Trophoblast cell (in vitro differentiated cells and primary cell): ENCODE results near the gene PAK3.

Experiments used
- DNase-seq, 2 donors: peaks; one replicate each; pipeline ENCODE4 v3.0.0-alpha.2; 2016
- H2AFZ ChIP-seq: 2 replicates; pipeline ENCODE4 v1.6.1; 2013; ENCODE audit warnings: low read length, moderate library complexity, mild to moderate bottlenecking; ENCODE audit not compliant: insufficient read depth, poor library complexity
- H2AK5ac ChIP-seq: 2 replicates; pipeline ENCODE4 v1.6.1; 2013; ENCODE audit warnings: mild to moderate bottlenecking, low read length
- H2BK120ac ChIP-seq: 2 replicates; pipeline ENCODE4 v1.6.1; 2013; ENCODE audit warnings: low read length, mild to moderate bottlenecking, moderate library complexity; ENCODE audit not compliant: insufficient read depth, poor library complexity
- H2BK12ac ChIP-seq: 2 replicates; pipeline ENCODE4 v1.6.1; 2013; ENCODE audit warnings: mild to moderate bottlenecking, low read length, moderate library complexity
- H2BK5ac ChIP-seq: 2 replicates; pipeline ENCODE4 v1.6.1; 2013; ENCODE audit warnings: low read length, low read depth, moderate library complexity, mild to moderate bottlenecking; ENCODE audit not compliant: poor library complexity
- H3K14ac ChIP-seq: 2 replicates; pipeline ENCODE4 v1.6.1; 2013; ENCODE audit warnings: mild to moderate bottlenecking, low read length
- H3K18ac ChIP-seq: 2 replicates; pipeline ENCODE4 v1.6.1; 2013; ENCODE audit warnings: mild to moderate bottlenecking, low read length
- H3K23ac ChIP-seq: 2 replicates; pipeline ENCODE4 v1.6.1; 2013; ENCODE audit warnings: low read length
- H3K27ac ChIP-seq: 2 replicates; pipeline ENCODE4 v1.5.1; 2013; ENCODE audit warnings: low read depth, mild to moderate bottlenecking, inconsistent platforms, low read length, moderate library complexity
- H3K27me3 ChIP-seq: 2 replicates; pipeline ENCODE4 v1.6.1; 2013; ENCODE audit warnings: inconsistent platforms, mild to moderate bottlenecking, low read length, moderate library complexity; ENCODE audit not compliant: insufficient read depth
- H3K36me3 ChIP-seq, 2 experiments: 1 replicate in 1 of 2; 2 replicates in 1 of 2; pipeline ENCODE4 v1.6.1; 2013; ENCODE audit warnings: low read length in 2 of 2, mild to moderate bottlenecking in 2 of 2, moderate library complexity in 1 of 2; ENCODE audit not compliant: insufficient read depth in 2 of 2, control insufficient read depth in 1 of 2
- H3K4ac ChIP-seq: 2 replicates; pipeline ENCODE4 v1.6.1; 2013; ENCODE audit warnings: low read depth, mild to moderate bottlenecking, low read length, moderate library complexity
- H3K4me1 ChIP-seq, 2 experiments: 1 replicate in 1 of 2; 2 replicates in 1 of 2; pipeline ENCODE4 v1.6.1; 2013; ENCODE audit warnings: low read length in 2 of 2, mild to moderate bottlenecking in 2 of 2, moderate library complexity in 1 of 2; ENCODE audit not compliant: insufficient read depth in 2 of 2, control insufficient read depth in 1 of 2
- H3K4me2 ChIP-seq: 2 replicates; pipeline ENCODE4 v1.6.1; 2013; ENCODE audit warnings: inconsistent platforms, mild to moderate bottlenecking, low read length, moderate library complexity
- H3K4me3 ChIP-seq: 2 replicates; pipeline ENCODE4 v1.5.1; 2013; ENCODE audit warnings: mild to moderate bottlenecking, low read depth, low read length, inconsistent platforms
- H3K79me1 ChIP-seq: one replicate; pipeline ENCODE4 v1.6.1; 2013; ENCODE audit warnings: low read length
- H3K79me2 ChIP-seq: 2 replicates; pipeline ENCODE4 v1.6.1; 2013; ENCODE audit warnings: low read length, mild to moderate bottlenecking; ENCODE audit not compliant: control insufficient read depth, insufficient read depth, poor library complexity
- H3K9ac ChIP-seq: 2 replicates; pipeline ENCODE4 v1.6.1; 2013; ENCODE audit warnings: mild to moderate bottlenecking, low read length
- H3K9me3 ChIP-seq: 2 replicates; pipeline ENCODE4 v1.6.1; 2013; ENCODE audit warnings: low read depth, mild to moderate bottlenecking, control low read depth, inconsistent platforms, low read length; ENCODE audit not compliant: insufficient read depth
- H4K12ac ChIP-seq: 2 replicates; pipeline ENCODE4 v1.6.1; 2013; ENCODE audit warnings: low read depth, mild to moderate bottlenecking, low read length, moderate library complexity
- H4K8ac ChIP-seq: 2 replicates; pipeline ENCODE4 v1.6.1; 2013; ENCODE audit warnings: low read depth, mild to moderate bottlenecking, low read length, moderate library complexity
- H4K91ac ChIP-seq: one replicate; pipeline ENCODE4 v1.6.1; 2013; ENCODE audit warnings: low read depth, mild to moderate bottlenecking, low read length, moderate library complexity
- WGBS: extraction: QIAGEN DNeasy Blood & Tissue Kit; methylation state at CpG from one replicate; pipeline ENCODE4 v1.1.7; 2013; ENCODE audit warnings: missing lambda C conversion rate; ENCODE audit not compliant: insufficient read length, insufficient coverage; ENCODE audit errors: extremely low coverage; 5-methylcytosine and 5-hydroxymethylcytosine counted together

The PAK3 gene

GRCh38 chrX:111119341-111119740 lies 23.4 kb downstream of the PAK3 start:
- WGBS = no CpG with 5 or more reads among the region's 2 CpGs

GRCh38 chrX:111123125-111123524 lies 27.1 kb downstream of the PAK3 start:
- H2BK12ac ChIP-seq = no peak overlapping the region
- H3K27ac ChIP-seq = no peak overlapping the region
- no peak overlapping the region for H3K23ac ChIP-seq
- no peak overlapping the region for H2BK5ac ChIP-seq
- no peak overlapping the region for H3K4ac ChIP-seq
- H3K36me3 ChIP-seq = no peaks in the 10 kb centered on the region
- WGBS = no CpG with 5 or more reads among the region's 6 CpGs
- H3K79me2 ChIP-seq = no peaks in the 10 kb centered on the region
- H2BK120ac ChIP-seq = no peak overlapping the region
- DNase-seq = no peak
- H2AFZ ChIP-seq = no peak overlapping the region
- no peak overlapping the region for H4K8ac ChIP-seq
- no peaks in the 10 kb centered on the region for H3K9me3 ChIP-seq
- H3K79me1 ChIP-seq = no peaks in the 10 kb centered on the region
- H3K4me1 ChIP-seq = no peaks in the 10 kb centered on the region
- H3K9ac ChIP-seq = no peak overlapping the region
- H3K4me2 ChIP-seq = no peak overlapping the region
- H3K4me3 ChIP-seq = no peak overlapping the region
- no peaks in the 10 kb centered on the region for H3K27me3 ChIP-seq
- H2AK5ac ChIP-seq = no peak overlapping the region
- no peak overlapping the region for H3K14ac ChIP-seq
- no peak overlapping the region for H4K12ac ChIP-seq
- H3K18ac ChIP-seq = no peak overlapping the region
- H4K91ac ChIP-seq = no peak overlapping the region

More at GRCh38 chrX:111119341-111119740, 23.4 kb downstream of the PAK3 start:
- Histone ChIP-seq H3K4me3 (no peak overlapping the region), H4K12ac (no peak overlapping the region), H3K9ac (no peak overlapping the region), H3K27ac (no peak overlapping the region), H3K4me1 (no peaks in the 10 kb centered on the region), H2BK12ac (no peak overlapping the region), H3K36me3 (no peaks in the 10 kb centered on the region), H3K9me3 (no peaks in the 10 kb centered on the region), H4K91ac (no peak overlapping the region), H4K8ac (no peak overlapping the region), H2AFZ (no peak overlapping the region), H3K14ac (no peak overlapping the region), H3K18ac (no peak overlapping the region), H3K27me3 (no peaks in the 10 kb centered on the region), H2BK5ac (no peak overlapping the region), H3K4ac (no peak overlapping the region), H3K79me1 (no peaks in the 10 kb centered on the region), H2BK120ac (no peak overlapping the region), H3K79me2 (no peaks in the 10 kb centered on the region), H2AK5ac (no peak overlapping the region), H3K23ac (no peak overlapping the region), H3K4me2 (no peak overlapping the region)
- DNase-seq = no peak

GRCh38 chrX:111123606-111124179 lies 27.7 kb downstream of the PAK3 start:
- H3K4me3 ChIP-seq = no peak overlapping the region
- no peak overlapping the region for H4K12ac ChIP-seq
- no peak overlapping the region for H3K27ac ChIP-seq
- no peak overlapping the region for H2AFZ ChIP-seq
- H3K9ac ChIP-seq = no peak overlapping the region
- H4K8ac ChIP-seq = no peak overlapping the region
- no peak overlapping the region for H3K23ac ChIP-seq
- H3K36me3 ChIP-seq = no peaks in the 10 kb centered on the region
- H2BK5ac ChIP-seq = no peak overlapping the region
- no peak overlapping the region for H2AK5ac ChIP-seq
- H3K18ac ChIP-seq = no peak overlapping the region
- no peaks in the 10 kb centered on the region for H3K79me2 ChIP-seq
- no peaks in the 10 kb centered on the region for H3K4me1 ChIP-seq
- H3K9me3 ChIP-seq = no peaks in the 10 kb centered on the region
- no peaks in the 10 kb centered on the region for H3K27me3 ChIP-seq
- no peak overlapping the region for H2BK120ac ChIP-seq
- H3K4me2 ChIP-seq = no peak overlapping the region
- no peak for DNase-seq
- no CpG with 5 or more reads among the region's 2 CpGs for WGBS
- no peak overlapping the region for H2BK12ac ChIP-seq
- no peak overlapping the region for H3K14ac ChIP-seq
- no peaks in the 10 kb centered on the region for H3K79me1 ChIP-seq
- H3K4ac ChIP-seq = no peak overlapping the region
- H4K91ac ChIP-seq = no peak overlapping the region

GRCh38 chrX:111124418-111124817 lies 28.4 kb downstream of the PAK3 start:
- no peak for DNase-seq
- no peaks in the 10 kb centered on the region for H3K79me1 ChIP-seq

More at GRCh38 chrX:111124418-111124817, 28.4 kb downstream of the PAK3 start:
- H3K79me2 ChIP-seq = no peaks in the 10 kb centered on the region
- WGBS = no CpG with 5 or more reads among the region's 2 CpGs
- no peak overlapping the region for H4K8ac ChIP-seq
- no peaks in the 10 kb centered on the region for H3K9me3 ChIP-seq
- no peak overlapping the region for H3K27ac ChIP-seq
- H3K27me3 ChIP-seq = no peaks in the 10 kb centered on the region
- H4K91ac ChIP-seq = no peak overlapping the region
- H3K4ac ChIP-seq = no peak overlapping the region
- no peaks in the 10 kb centered on the region for H3K4me1 ChIP-seq
- no peak overlapping the region for H4K12ac ChIP-seq
- H2AFZ ChIP-seq = no peak overlapping the region
- H2BK12ac ChIP-seq = no peak overlapping the region
- H3K36me3 ChIP-seq = no peaks in the 10 kb centered on the region
- no peak overlapping the region for H3K14ac ChIP-seq
- H3K23ac ChIP-seq = no peak overlapping the region
- no peak overlapping the region for H3K4me3 ChIP-seq
- H3K4me2 ChIP-seq = no peak overlapping the region
- H2AK5ac ChIP-seq = no peak overlapping the region
- H2BK5ac ChIP-seq = no peak overlapping the region
- H3K18ac ChIP-seq = no peak overlapping the region
- H2BK120ac ChIP-seq = no peak overlapping the region
- no peak overlapping the region for H3K9ac ChIP-seq
